NCI-H146 treated with DMSO at 0.1 percent for 48 hours (cell line): Measurements from ENCODE around the gene HECA.
"Not testable (repeated sequence)": the region's sequence is repeated elsewhere in the genome, so short reads cannot be mapped to it uniquely, and the experiment has no call there.

Experiments used
- DNase-seq: peaks from one replicate; lab custom pipeline; 2025; ENCODE audit not compliant: unreplicated experiment; lab: John Stamatoyannopoulos, UW

Gene HECA

DNA sequence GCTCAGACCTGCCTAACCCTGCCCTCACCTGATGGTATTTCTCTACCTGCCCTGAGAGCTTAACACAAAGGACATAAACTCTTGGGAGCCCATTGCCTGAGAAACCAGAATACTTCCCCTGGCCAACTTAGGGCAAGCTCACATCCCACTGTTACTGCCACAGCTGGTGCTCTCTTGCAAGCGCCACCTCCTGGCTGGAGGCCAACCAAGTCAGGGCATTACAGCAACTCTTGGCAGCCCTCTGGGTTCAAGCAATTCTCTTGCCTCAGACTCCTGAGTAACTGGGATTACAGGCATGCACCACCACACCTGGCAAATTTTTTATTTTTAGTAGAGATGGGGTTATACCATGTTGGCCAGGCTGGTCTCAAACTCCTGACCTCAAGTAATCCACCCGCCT is 70.1 kb downstream of the HECA start:
- no peak for DNase-seq

DNA sequence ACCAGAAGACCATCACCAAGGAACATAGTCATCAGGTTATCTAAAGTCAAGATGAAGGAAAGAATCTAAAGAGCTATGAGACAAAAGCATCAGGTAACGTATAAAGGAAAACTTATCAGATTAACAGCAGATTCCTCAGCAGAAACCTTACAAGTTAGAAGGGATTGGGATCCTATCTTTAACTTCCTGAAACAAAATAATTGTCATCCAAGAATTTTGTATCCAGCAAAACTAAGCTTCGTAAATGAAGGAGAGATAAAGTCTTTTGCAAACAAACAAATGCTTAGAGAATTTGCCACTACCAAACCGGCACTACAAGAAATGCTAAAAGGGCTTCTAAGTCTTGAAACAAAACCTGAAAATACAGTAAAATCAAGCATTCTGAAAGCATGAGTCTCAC is 71.0 kb downstream of the HECA start:
- no peak for DNase-seq

DNA sequence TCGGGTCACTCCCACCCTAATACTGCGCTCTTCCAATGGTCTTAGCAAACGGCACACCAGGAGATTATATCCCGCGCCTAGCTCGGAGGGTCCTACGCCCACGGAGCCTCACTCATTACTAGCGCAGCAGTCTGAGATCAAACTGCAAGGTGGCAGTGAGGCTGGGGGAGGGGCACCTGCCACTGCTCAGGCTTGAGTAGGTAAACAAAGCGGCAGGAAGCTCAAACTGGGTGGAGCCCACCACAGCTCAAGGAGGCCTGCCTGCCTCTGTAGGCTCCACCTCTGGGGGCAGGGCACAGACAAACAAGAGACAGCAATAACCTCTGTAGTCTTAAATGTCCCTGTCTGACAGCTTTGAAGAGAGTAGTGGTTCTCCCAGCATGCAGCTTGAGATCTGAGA is 75.9 kb downstream of the HECA start:
- DNase-seq = not testable (repeated sequence)

DNA sequence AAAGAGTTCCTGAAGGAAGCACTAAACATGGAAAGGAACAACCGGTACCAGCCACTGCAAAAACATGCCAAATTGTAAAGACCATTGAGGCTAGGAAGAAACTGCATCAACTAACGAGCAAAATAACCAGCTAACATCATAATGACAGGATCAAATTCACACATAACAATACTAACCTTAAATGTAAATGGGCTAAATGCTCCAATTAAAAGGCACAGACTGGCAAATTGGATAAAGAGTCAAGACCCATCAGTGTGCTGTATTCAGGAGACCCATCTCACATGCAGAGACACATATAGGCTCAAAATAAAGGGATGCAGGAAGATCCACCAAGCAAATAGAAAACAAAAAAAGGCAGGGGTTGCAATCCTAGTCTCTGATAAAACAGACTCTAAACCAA is 77.6 kb downstream of the HECA start:
- DNase-seq = not testable (repeated sequence)

DNA sequence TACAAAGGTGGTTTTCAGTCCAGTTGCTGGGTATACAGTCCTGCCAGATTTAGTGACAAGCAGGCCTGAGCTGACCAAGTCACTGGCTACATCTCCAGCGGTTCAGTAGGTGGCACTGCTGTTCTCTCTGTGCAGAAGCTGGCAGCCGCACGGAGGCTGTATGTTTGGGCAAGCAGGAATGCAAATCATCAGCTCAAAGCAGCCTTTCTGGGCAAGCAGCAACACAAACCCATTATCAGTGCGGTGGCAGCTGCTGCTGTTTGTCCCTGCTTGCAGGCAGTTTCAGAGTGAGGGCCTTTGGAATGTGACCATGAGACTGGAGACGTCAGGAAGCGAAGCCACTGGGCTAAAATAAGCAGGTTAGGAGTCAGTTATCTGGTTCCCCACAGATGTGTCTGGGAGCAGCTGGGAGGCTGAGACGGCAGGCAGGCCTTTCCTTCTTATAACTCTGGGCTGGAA is 84.4 kb downstream of the HECA start:
- peak; percentile 97 for DNase-seq

DNA sequence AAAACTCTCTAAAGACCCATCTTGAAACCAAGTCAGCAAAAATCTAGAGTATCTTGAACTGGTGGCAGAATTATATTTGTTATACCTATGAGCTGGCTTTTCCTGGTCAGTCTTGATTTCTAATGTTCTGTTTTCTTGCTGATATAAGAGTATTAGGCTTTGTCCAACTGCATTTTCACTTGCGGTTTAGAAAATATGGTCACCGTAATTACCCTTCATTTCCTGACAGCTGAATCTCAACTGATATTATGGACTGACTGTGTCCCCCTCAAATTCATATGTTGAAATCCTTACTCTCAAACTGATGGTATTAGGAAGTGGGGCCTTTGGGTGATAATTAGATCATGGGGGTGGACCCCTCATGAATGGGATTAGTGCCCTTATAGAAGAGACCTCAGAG is 84.9 kb downstream of the HECA start:
- no peak for DNase-seq

DNA sequence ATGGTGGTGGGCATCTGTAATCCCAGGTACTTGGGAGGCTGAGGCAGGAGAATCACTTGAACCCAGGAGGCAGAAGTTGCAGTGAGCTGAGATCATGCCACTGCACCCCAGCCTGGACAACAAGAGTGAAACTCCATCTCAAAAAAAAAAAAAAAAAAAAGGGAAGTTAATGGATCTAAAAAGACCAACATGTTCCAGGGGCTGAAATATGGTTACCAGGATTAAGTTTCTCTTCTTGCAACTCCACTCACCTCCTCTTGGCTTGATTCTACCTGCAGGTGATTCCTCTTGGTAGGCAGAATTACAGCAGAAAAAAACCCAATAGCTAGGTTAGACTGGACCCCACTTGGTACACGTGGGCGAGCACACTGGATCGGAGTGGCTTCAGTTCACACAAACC is 93.5 kb downstream of the HECA start:
- not testable (repeated sequence) for DNase-seq
